ENCODE results near the gene CIRBP.

The CIRBP gene

GRCh38 chr19:1264801-1265614 is 4.1 kb upstream of the CIRBP start:
- TF ChIP-seq JUND (IDR thresholded peaks at IDR 0.05; ENCODE audit: low read depth), result peak; percentile 70; the same call in 1 of the 2 replicates
- DNase-seq (ENCODE audit: low read depth in 1 of 2, low spot score in 1 of 2), result peak in 1 of 2 experiments; percentile 61
- in situ Hi-C loops (cut with HindIII; ENCODE audit: low pct_unique_long_range_greater_than_20kb, low sequenced_read_pairs), result no loop called here

DNA sequence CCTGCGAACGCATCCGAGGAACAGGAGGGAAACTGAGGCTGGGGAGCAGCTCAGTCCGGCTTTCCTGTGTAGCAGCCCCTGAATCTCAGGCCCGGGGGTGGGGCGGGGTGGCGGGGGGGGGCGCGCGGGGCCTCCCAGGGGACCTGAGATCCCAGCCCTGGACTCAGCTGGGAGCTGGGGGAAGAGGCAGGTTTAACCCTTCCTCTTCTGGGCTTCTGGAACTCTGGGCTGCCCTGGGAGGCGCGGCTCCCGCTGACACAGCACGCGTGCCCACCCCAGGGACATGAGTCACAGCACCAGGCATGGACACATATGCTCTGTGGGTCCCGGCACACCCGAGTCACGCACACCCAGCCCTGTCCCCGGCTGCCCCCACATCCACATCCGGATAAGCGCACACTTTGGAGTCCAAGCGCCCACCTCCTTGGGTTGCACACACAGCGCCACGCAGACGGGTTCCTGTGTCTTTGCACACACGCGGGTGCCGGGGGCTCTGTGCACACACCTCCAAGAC is 3.5 kb upstream of the CIRBP start:
- DNase-seq (ENCODE audit: low read depth in 1 of 2, low spot score in 1 of 2), result no peak
- TF ChIP-seq JUND (IDR thresholded peaks at IDR 0.05; ENCODE audit: low read depth), result no peak
- in situ Hi-C loops (cut with HindIII; ENCODE audit: low pct_unique_long_range_greater_than_20kb, low sequenced_read_pairs), result no loop called here

DNA sequence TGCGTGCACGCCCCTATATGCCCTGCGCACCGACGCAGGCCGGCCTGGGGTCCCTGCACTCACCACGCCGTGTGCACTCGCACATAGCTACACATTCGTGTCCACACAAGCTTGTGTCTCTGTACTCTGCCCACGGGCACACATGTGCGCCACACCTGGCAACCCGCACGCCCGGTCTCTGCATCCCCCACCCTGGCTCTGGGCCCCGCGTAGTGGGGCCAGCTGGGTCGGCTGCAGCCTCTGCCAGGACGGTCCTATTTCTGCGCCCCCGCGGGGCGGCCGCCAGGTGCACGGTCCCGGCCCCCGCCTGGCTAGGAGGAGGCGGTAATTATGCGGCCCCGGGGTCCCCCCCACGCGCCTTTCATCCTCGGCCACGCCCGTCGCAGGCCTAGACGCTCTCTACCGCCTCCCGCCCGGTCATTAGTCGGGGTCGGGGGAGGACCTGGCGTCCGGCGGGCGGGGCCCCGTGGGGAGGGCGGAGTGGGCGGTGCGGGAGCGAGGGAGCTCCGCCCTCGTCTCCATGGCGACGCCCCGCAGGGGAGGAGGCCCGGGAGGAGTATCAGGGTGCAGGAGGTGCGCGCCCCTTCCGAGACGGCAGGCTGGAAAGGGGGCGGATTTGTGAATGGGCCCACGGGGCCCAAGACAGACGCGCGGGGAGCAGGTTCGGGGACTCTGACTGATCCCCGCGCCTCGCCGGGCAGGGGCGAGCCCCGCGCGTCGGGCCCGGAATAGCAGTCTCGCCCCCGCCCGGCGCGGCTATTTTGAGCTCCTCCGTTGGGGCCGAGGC is 2.8 kb upstream of the CIRBP start:
- in situ Hi-C loops (cut with HindIII; ENCODE audit: low pct_unique_long_range_greater_than_20kb, low sequenced_read_pairs), result no loop called here
- peak; percentile 74 to 93 for DNase-seq (ENCODE audit: low read depth in 1 of 2, low spot score in 1 of 2)
- no peak for TF ChIP-seq JUND (IDR thresholded peaks at IDR 0.05; ENCODE audit: low read depth)

DNA sequence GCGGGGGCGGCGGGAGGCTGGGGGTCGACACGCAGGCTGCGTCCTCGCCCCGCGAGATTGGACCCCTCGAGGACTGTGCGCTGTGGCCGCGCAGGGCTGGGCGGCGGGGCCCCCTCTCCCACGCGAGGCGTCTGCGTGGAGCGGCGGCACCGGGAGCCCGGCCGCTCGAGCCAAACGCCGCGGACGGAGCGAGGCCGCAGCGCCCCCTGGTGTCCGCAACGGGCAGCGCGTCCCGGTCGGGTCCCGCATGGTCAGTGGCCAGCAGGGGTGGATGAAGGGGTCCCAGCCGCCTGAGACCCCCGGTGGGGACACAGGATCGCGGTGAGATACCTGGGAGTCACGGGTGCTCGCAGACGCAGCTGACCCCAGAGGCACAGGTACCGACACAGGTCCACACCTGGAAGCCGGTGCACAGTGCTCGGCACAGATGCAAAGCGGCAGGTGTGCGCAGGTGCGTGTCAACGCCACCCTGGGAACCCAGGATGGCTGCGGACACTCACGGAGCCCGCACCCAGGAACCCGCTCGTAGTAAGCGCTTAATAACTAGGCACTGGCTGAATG is 2.1 kb upstream of the CIRBP start:
- DNase-seq (ENCODE audit: low read depth in 1 of 2, low spot score in 1 of 2), result peak in 1 of 2 experiments; percentile 67
- TF ChIP-seq JUND (IDR thresholded peaks at IDR 0.05; ENCODE audit: low read depth), result no peak
- in situ Hi-C loops (cut with HindIII; ENCODE audit: low pct_unique_long_range_greater_than_20kb, low sequenced_read_pairs), result no loop called here

GRCh38 chr19:1267477-1268225 is 1.5 kb upstream of the CIRBP start:
- TF ChIP-seq JUND (IDR thresholded peaks at IDR 0.05; ENCODE audit: low read depth), result no peak
- in situ Hi-C loops (cut with HindIII; ENCODE audit: low pct_unique_long_range_greater_than_20kb, low sequenced_read_pairs), result no loop called here
- no peak for DNase-seq (ENCODE audit: low read depth in 1 of 2, low spot score in 1 of 2)

- no peak for DNase-seq (ENCODE audit: low read depth in 1 of 2, low spot score in 1 of 2)
- TF ChIP-seq JUND (IDR thresholded peaks at IDR 0.05; ENCODE audit: low read depth), result no peak
- in situ Hi-C loops (cut with HindIII; ENCODE audit: low pct_unique_long_range_greater_than_20kb, low sequenced_read_pairs), result no loop called here
These were observed 687 bp upstream of the CIRBP start for GRCh38 chr19:1268226-1269064.

GRCh38 chr19:1269478-1270212 is 513 bp downstream of the CIRBP start:
- no peak for TF ChIP-seq JUND (IDR thresholded peaks at IDR 0.05; ENCODE audit: low read depth)
- DNase-seq (ENCODE audit: low read depth in 1 of 2, low spot score in 1 of 2), result peak; percentile 77 to 87
- in situ Hi-C loops (cut with HindIII; ENCODE audit: low pct_unique_long_range_greater_than_20kb, low sequenced_read_pairs), result no loop called here

- no peak for TF ChIP-seq JUND (IDR thresholded peaks at IDR 0.05; ENCODE audit: low read depth)
- peak in 1 of 2 experiments; percentile 78 for DNase-seq (ENCODE audit: low read depth in 1 of 2, low spot score in 1 of 2)
- in situ Hi-C loops (cut with HindIII; ENCODE audit: low pct_unique_long_range_greater_than_20kb, low sequenced_read_pairs), result no loop called here
These were observed 1.2 kb downstream of the CIRBP start for GRCh38 chr19:1270213-1270853.

DNA sequence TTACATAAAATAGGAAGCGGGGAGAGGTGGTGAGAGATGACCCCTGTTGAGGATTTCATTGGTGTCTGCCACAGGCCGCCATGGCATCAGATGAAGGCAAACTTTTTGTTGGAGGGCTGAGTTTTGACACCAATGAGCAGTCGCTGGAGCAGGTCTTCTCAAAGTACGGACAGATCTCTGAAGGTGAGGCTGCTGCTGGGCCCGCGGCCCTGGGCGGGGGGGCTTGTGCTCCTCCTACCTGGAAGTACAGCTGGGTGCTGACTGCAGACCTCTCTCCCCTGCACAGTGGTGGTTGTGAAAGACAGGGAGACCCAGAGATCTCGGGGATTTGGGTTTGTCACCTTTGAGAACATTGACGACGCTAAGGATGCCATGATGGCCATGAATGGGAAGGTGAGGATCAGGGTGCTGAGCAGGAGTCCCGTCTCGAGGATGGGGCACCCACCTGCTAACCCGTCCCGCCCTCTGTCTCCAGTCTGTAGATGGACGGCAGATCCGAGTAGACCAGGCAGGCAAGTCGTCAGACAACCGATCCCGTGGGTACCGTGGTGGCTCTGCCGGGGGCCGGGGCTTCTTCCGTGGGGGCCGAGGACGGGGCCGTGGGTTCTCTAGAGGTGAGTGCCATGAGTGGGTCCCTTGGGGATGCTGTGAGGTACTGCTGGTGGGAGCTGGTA is 1.9 kb downstream of the CIRBP start:
- TF ChIP-seq JUND (IDR thresholded peaks at IDR 0.05; ENCODE audit: low read depth), result no peak
- in situ Hi-C loops (cut with HindIII; ENCODE audit: low pct_unique_long_range_greater_than_20kb, low sequenced_read_pairs), result no loop called here
- no peak for DNase-seq (ENCODE audit: low read depth in 1 of 2, low spot score in 1 of 2)
